CD4-positive, alpha-beta T cell (primary cell): ENCODE results near the gene CDH13. TPM values are rescaled to one million over a fixed set of nuclear protein-coding genes. Genes with fewer than 3 reads are reported as not detected.

ENCODE experiments used
- ATAC-seq: fragments of 200-7000 bp; cut with Tn5 transposase; one replicate; pipeline ENCODE4 v1.10.0; 2022; ENCODE audit warnings: mild to moderate bottlenecking; ENCODE audit not compliant: poor library complexity
- CTCF ChIA-PET: fragments of 350-600 bp; sonication (Branson Sonifier 250); formaldehyde crosslinking; loops from one replicate; lab custom pipeline; 2021; ENCODE audit warnings: antibody characterized with exemption, inconsistent platforms; lab: Charles Lee
- POLR2A ChIA-PET: fragments of 350-600 bp; sonication (Branson Sonifier 250); formaldehyde crosslinking; loops from one replicate; lab custom pipeline; 2021; ENCODE audit warnings: antibody characterized with exemption, inconsistent platforms; lab: Charles Lee
- DNase-seq, 14 experiments: peaks; one replicate each; pipeline ENCODE4 v3.0.0-alpha.2; 2013 to 2020; ENCODE audit warnings: mixed read lengths in 2 of 14
- H3K27ac ChIP-seq, 2 donors: one replicate each; pipeline versions ENCODE4 v1.5.1 to v1.7.0; 2013; ENCODE audit warnings: low read length in 2 of 2, low read depth in 1 of 2, mild to moderate bottlenecking in 1 of 2
- H3K27me3 ChIP-seq, 2 experiments: 1 replicate in 1 of 2; 2 replicates in 1 of 2; pipeline versions ENCODE4 v1.6.1 to v1.7.0; 2013; ENCODE audit warnings: low read length in 2 of 2, control low read depth in 1 of 2, mild to moderate bottlenecking in 1 of 2, moderate library complexity in 1 of 2; ENCODE audit not compliant: insufficient read depth in 2 of 2, control insufficient read depth in 1 of 2
- H3K36me3 ChIP-seq: one replicate; pipeline ENCODE4 v1.6.1; 2013; ENCODE audit warnings: low read length, control low read depth; ENCODE audit not compliant: insufficient read depth
- H3K4me1 ChIP-seq: one replicate; pipeline ENCODE4 v1.6.1; 2013; ENCODE audit warnings: low read length, control low read depth; ENCODE audit not compliant: insufficient read depth
- H3K4me3 ChIP-seq: one replicate; pipeline ENCODE4 v1.5.1; 2013; ENCODE audit warnings: mild to moderate bottlenecking, low read length, moderate library complexity
- H3K9me3 ChIP-seq, 2 experiments: 1 replicate in 1 of 2; 2 replicates in 1 of 2; pipeline versions ENCODE4 v1.6.1 to v1.7.0; 2013; ENCODE audit warnings: low read length in 2 of 2, mild to moderate bottlenecking in 2 of 2, control low read depth in 1 of 2, moderate library complexity in 1 of 2; ENCODE audit not compliant: control insufficient read depth in 1 of 2, insufficient read depth in 1 of 2
- H3K27ac Mint-ChIP-seq: one replicate; pipeline ENCODE4 v1.8.0; 2020; ENCODE audit warnings: mixed read lengths
- H3K27me3 Mint-ChIP-seq: one replicate; pipeline ENCODE4 v1.8.0; 2021; ENCODE audit warnings: mixed read lengths
- H3K36me3 Mint-ChIP-seq: one replicate; pipeline ENCODE4 v1.8.0; 2021; ENCODE audit warnings: low read depth, mixed read lengths
- H3K4me1 Mint-ChIP-seq: one replicate; pipeline ENCODE4 v1.8.0; 2021; ENCODE audit warnings: low read depth, mixed read lengths
- H3K4me3 Mint-ChIP-seq: one replicate; pipeline ENCODE4 v1.8.0; 2020; ENCODE audit warnings: mild to moderate bottlenecking, mixed read lengths
- H3K9me3 Mint-ChIP-seq: one replicate; pipeline ENCODE4 v1.8.0; 2020; ENCODE audit warnings: mixed read lengths
- CTCF ChIP-seq: fragments of 200-600 bp; IDR thresholded peaks from one replicate; pipeline ENCODE4 v1.8.0; 2022; ENCODE audit warnings: antibody characterized with exemption, mild to moderate bottlenecking
- intact Hi-C, 2 experiments: fragments of 100-400 bp; cut with DNase I in 1 of 2; cut with micrococcal nuclease in 1 of 2; formaldehyde crosslinking; loops; one replicate each; pipeline versions ENCODE4 v1.15.1 to v1.9.0; 2023 to 2025; cut with DNase I, micrococcal nuclease
- total RNA-seq, 174 experiments: library from RNA in 2 of 174; stranded (reverse) in 2 of 174; gene quantifications; one replicate each; pipeline ENCODE4 v1.2.3 and lab custom pipeline; 2021 to 2026

Gene CDH13
- total RNA-seq, 2 experiments from 2014 or later, result not detected

DNA sequence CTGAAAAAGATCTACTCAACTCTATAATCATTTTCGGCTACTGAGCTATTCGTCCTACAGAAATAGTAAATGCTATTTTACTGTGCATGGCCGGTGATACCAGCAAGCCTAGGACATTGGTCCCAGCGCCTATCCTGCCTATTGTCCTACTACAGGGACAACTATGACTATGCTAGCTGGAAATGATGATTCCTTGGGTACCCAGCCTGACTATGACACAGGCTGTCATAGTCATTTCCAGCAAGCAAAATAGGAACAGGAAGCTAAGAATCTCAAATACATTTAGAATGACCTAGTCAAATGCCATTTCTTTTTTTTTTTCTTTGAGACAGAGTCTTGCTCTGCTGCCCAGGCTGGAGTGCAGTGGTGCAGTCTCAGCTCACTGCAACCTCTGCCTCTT is 1147.3 kb downstream of the CDH13 start:
- intact Hi-C loops, result no loop called here

DNA sequence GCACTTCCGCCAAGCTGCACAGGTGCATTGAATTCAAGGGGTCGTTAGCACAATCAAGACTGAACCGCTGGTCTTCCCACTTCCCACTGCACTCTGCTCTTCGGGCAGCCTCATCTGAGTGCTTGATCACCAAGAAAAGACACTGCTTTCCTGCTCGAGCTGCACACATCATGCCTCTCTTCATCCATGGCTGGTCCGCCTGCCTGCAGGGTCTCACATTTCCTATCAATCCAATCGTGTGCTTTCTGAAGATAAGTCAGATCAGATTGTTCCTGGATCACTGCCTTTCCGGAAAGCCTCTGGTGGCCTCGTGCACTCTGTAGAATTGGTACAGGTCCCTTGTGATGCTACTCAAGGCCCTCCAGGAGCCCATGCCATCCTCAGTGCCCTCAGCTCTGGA is 1150.2 kb downstream of the CDH13 start:
- no peak for DNase-seq
- Histone ChIP-seq H3K36me3 (no peaks in the 10 kb centered on the region), H3K27ac (no peak overlapping the region), H3K4me3 (no peak overlapping the region), H3K4me1 (no peaks in the 10 kb centered on the region), H3K9me3 (no peaks in the 10 kb centered on the region), H3K27me3 (peaks cover 0 to 5% of the 10 kb centered on the region in 2 experiments)
- Mint-ChIP-seq H3K4me3 (no peak overlapping the region), H3K4me1 (no peaks in the 10 kb centered on the region), H3K27ac (no peak overlapping the region), H3K27me3 (peaks cover 7% of the 10 kb centered on the region), H3K9me3 (no peaks in the 10 kb centered on the region), H3K36me3 (no peaks in the 10 kb centered on the region)
- no peak for TF ChIP-seq CTCF
- ATAC-seq, result no peak
- intact Hi-C loops, result no loop called here
- CTCF ChIA-PET, result no interaction called here
- POLR2A ChIA-PET, result no interaction called here

More for the DNA sequence above, 1147.3 kb downstream of the CDH13 start:
- POLR2A ChIA-PET, result no interaction called here
- Histone ChIP-seq H3K4me1 (no peaks in the 10 kb centered on the region), H3K27ac (no peak overlapping the region), H3K4me3 (no peak overlapping the region), H3K9me3 (no peaks in the 10 kb centered on the region), H3K36me3 (no peaks in the 10 kb centered on the region), H3K27me3 (peaks cover 0 to 5% of the 10 kb centered on the region in 2 experiments)
- TF ChIP-seq CTCF, result no peak
- H3K27ac Mint-ChIP-seq, result no peak overlapping the region
- no peak overlapping the region for H3K4me3 Mint-ChIP-seq
- H3K4me1 Mint-ChIP-seq, result no peaks in the 10 kb centered on the region
- no peaks in the 10 kb centered on the region for H3K9me3 Mint-ChIP-seq
- peaks cover 7% of the 10 kb centered on the region for H3K27me3 Mint-ChIP-seq
- H3K36me3 Mint-ChIP-seq, result no peaks in the 10 kb centered on the region
- CTCF ChIA-PET, result no interaction called here
- DNase-seq, result peak in 1 of 14 experiments; percentile 12
- no peak for ATAC-seq

DNA sequence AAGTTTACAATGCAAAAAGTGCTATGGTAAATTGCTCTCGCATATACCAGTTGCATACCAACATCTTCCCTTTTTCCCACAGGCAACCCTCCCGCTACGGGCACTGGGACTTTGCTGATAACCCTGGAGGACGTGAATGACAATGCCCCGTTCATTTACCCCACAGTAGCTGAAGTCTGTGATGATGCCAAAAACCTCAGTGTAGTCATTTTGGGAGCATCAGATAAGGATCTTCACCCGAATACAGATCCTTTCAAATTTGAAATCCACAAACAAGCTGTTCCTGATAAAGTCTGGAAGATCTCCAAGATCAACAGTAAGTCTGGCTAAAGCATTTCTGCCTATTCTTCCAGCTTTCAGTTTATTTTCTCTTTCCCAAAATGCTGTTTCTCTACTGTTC is 1153.1 kb downstream of the CDH13 start:
- Mint-ChIP-seq H3K9me3 (no peaks in the 10 kb centered on the region), H3K27ac (no peak overlapping the region), H3K4me1 (no peaks in the 10 kb centered on the region), H3K36me3 (no peaks in the 10 kb centered on the region), H3K4me3 (no peak overlapping the region), H3K27me3 (peaks cover 11% of the 10 kb centered on the region)
- Histone ChIP-seq H3K9me3 (no peaks in the 10 kb centered on the region), H3K27me3 (peaks cover 0 to 5% of the 10 kb centered on the region in 2 experiments), H3K36me3 (no peaks in the 10 kb centered on the region), H3K4me1 (no peaks in the 10 kb centered on the region), H3K27ac (no peak overlapping the region), H3K4me3 (no peak overlapping the region)
- intact Hi-C loops, result no loop called here
- DNase-seq (no peak), ATAC-seq (no peak)
- ChIA-PET CTCF (no interaction called here), POLR2A (no interaction called here)
- no peak for TF ChIP-seq CTCF
